ENCODE results near the gene DCTN3. TPM values are rescaled to one million over a fixed set of nuclear protein-coding genes. Genes with fewer than 3 reads are reported as not detected.

Gene DCTN3
- total and polyA plus RNA-seq, 2 experiments from 2014 or later = 130 to 148 TPM

- no peaks in the 10 kb centered on the region for H3K27me3 ChIP-seq (replicated peaks; ENCODE audit: insufficient read depth)
- no peaks in the 10 kb centered on the region for H4K20me1 ChIP-seq (ENCODE audit: insufficient read depth)
- H3K9me3 ChIP-seq (ENCODE audit: low read depth) = no peaks in the 10 kb centered on the region
- no peaks in the 10 kb centered on the region for H3F3A ChIP-seq (ENCODE audit: insufficient read depth)
- H2AFZ ChIP-seq = no peak overlapping the region
- no peaks in the 10 kb centered on the region for H3K36me3 ChIP-seq (ENCODE audit: low read depth)
- no peaks in the 10 kb centered on the region for H3K79me2 ChIP-seq (ENCODE audit: insufficient read depth)
- H3K9ac ChIP-seq = no peak overlapping the region
- no peak overlapping the region for H3K4me2 ChIP-seq (ENCODE audit: unreplicated experiment)
- in situ Hi-C loops (cut with MboI) = no loop called here
- WGBS, 2 experiments (ENCODE audit: low coverage in 1 of 2, low lambda C conversion rate in 2 of 2, missing lambda C conversion rate in 2 of 2) = 84 to 87% methylated on average over 14 of the region's 14 CpGs
- H3K27ac ChIP-seq = no peak overlapping the region
- no peaks in the 10 kb centered on the region for H3K9me2 ChIP-seq (ENCODE audit: insufficient read depth)
- H3K4me3 ChIP-seq = no peak overlapping the region
- no peak for DNase-seq
- TF ChIP-seq EZH2phosphoT487 (IDR thresholded peaks at IDR 0.05; ENCODE audit: insufficient read depth, low read depth) (no peak), EZH2 (IDR thresholded peaks at IDR 0.05; ENCODE audit: insufficient read depth, poor library complexity, severe bottlenecking) (no peak)
- peaks cover 17% of the 10 kb centered on the region for H3K4me1 ChIP-seq (ENCODE audit: insufficient read depth)
Observed at GRCh38 chr9:34658461-34658860, 38.2 kb upstream of the DCTN3 start.

- Histone ChIP-seq H3K9me2 (ENCODE audit: insufficient read depth) (no peaks in the 10 kb centered on the region), H2AFZ (no peak overlapping the region), H4K20me1 (ENCODE audit: insufficient read depth) (no peaks in the 10 kb centered on the region), H3K27ac (no peak overlapping the region), H3K4me1 (ENCODE audit: insufficient read depth) (peaks cover 31% of the 10 kb centered on the region), H3K9ac (no peak overlapping the region), H3F3A (ENCODE audit: insufficient read depth) (peaks cover 9% of the 10 kb centered on the region; the same call in 1 of the 2 replicates), H3K27me3 (replicated peaks; ENCODE audit: insufficient read depth) (no peaks in the 10 kb centered on the region), H3K36me3 (ENCODE audit: low read depth) (no peaks in the 10 kb centered on the region), H3K79me2 (ENCODE audit: insufficient read depth) (no peaks in the 10 kb centered on the region), H3K4me3 (no peak overlapping the region), H3K9me3 (ENCODE audit: low read depth) (no peaks in the 10 kb centered on the region), H3K4me2 (ENCODE audit: unreplicated experiment) (no peak overlapping the region)
- TF ChIP-seq EZH2 (IDR thresholded peaks at IDR 0.05; ENCODE audit: insufficient read depth, poor library complexity, severe bottlenecking) (no peak), EZH2phosphoT487 (IDR thresholded peaks at IDR 0.05; ENCODE audit: insufficient read depth, low read depth) (no peak)
- in situ Hi-C loops (cut with MboI) = no loop called here
- no peak for DNase-seq
- 81 to 82% methylated on average over 5 of the region's 5 CpGs for WGBS, 2 experiments (ENCODE audit: low coverage in 1 of 2, low lambda C conversion rate in 2 of 2, missing lambda C conversion rate in 2 of 2)
Observed at GRCh38 chr9:34656992-34657391, 36.7 kb upstream of the DCTN3 start.

DNA sequence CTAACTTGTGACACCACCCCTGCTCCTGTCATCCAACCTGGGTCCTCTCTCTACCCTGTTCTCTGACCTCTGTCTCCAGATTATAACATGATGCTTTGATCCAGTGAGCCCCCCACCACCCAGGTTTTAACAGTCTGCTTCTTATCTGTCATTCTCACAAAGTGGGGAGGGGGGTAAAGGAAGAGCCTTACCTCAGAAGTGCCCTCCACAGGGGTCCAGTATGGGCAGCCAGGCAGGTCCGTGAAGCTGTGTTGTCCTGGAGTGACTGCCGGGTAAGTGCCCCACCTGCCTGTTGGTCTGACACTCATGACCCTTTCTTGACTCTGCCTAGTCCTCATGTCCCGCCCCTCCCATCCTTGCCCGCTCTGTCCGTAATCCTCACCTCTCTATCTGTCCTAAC, 35.1 kb upstream of the DCTN3 start:
- TF ChIP-seq EZH2 (IDR thresholded peaks at IDR 0.05; ENCODE audit: insufficient read depth, poor library complexity, severe bottlenecking) (no peak), EZH2phosphoT487 (IDR thresholded peaks at IDR 0.05; ENCODE audit: insufficient read depth, low read depth) (no peak)

GRCh38 chr9:34654323-34655051, 34.2 kb upstream of the DCTN3 start:
- WGBS, 2 experiments (ENCODE audit: low coverage in 1 of 2, low lambda C conversion rate in 2 of 2, missing lambda C conversion rate in 2 of 2) = 25 to 28% methylated on average over 10 to 11 of the region's 11 CpGs
- H4K20me1 ChIP-seq (ENCODE audit: insufficient read depth) = no peaks in the 10 kb centered on the region

More for the DNA sequence above, 35.1 kb upstream of the DCTN3 start:
- H3K27me3 ChIP-seq (replicated peaks; ENCODE audit: insufficient read depth) = no peaks in the 10 kb centered on the region
- no peaks in the 10 kb centered on the region for H3K9me3 ChIP-seq (ENCODE audit: low read depth)
- peaks cover 40% of the 10 kb centered on the region for H3K4me1 ChIP-seq (ENCODE audit: insufficient read depth)
- no peak overlapping the region for H3K4me2 ChIP-seq (ENCODE audit: unreplicated experiment)
- no peak for DNase-seq
- H3F3A ChIP-seq (ENCODE audit: insufficient read depth) = peaks cover 16% of the 10 kb centered on the region; the same call in 1 of the 2 replicates
- no peak overlapping the region for H3K9ac ChIP-seq
- H3K27ac ChIP-seq = no peak overlapping the region
- H3K36me3 ChIP-seq (ENCODE audit: low read depth) = no peaks in the 10 kb centered on the region
- no peaks in the 10 kb centered on the region for H3K79me2 ChIP-seq (ENCODE audit: insufficient read depth)
- WGBS, 2 experiments (ENCODE audit: low coverage in 1 of 2, low lambda C conversion rate in 2 of 2, missing lambda C conversion rate in 2 of 2) = 61 to 81% methylated on average over 4 to 5 of the region's 5 CpGs
- H4K20me1 ChIP-seq (ENCODE audit: insufficient read depth) = no peaks in the 10 kb centered on the region
- no peak overlapping the region for H2AFZ ChIP-seq
- H3K4me3 ChIP-seq = no peak overlapping the region
- no peaks in the 10 kb centered on the region for H3K9me2 ChIP-seq (ENCODE audit: insufficient read depth)
- in situ Hi-C loops (cut with MboI) = no loop called here

More at GRCh38 chr9:34654323-34655051, 34.2 kb upstream of the DCTN3 start:
- Histone ChIP-seq H3K4me1 (ENCODE audit: insufficient read depth) (peaks cover 40% of the 10 kb centered on the region), H3K4me2 (ENCODE audit: unreplicated experiment) (peak overlapping the region; percentile 92), H3K9me3 (ENCODE audit: low read depth) (no peaks in the 10 kb centered on the region), H3K9ac (peak overlapping the region; percentile 68), H3K27ac (peak overlapping the region; percentile 82), H3K27me3 (replicated peaks; ENCODE audit: insufficient read depth) (no peaks in the 10 kb centered on the region), H3K79me2 (ENCODE audit: insufficient read depth) (no peaks in the 10 kb centered on the region), H3K36me3 (ENCODE audit: low read depth) (no peaks in the 10 kb centered on the region), H3F3A (ENCODE audit: insufficient read depth) (peaks cover 18% of the 10 kb centered on the region; the same call in 1 of the 2 replicates), H3K4me3 (no peak overlapping the region), H2AFZ (peak overlapping the region; percentile 74; the same call in 1 of the 2 replicates), H3K9me2 (ENCODE audit: insufficient read depth) (no peaks in the 10 kb centered on the region)
- in situ Hi-C loops (cut with MboI) = no loop called here
- peak; percentile 79 for DNase-seq
- no peak for TF ChIP-seq EZH2phosphoT487 (IDR thresholded peaks at IDR 0.05; ENCODE audit: insufficient read depth, low read depth)
- TF ChIP-seq EZH2 (IDR thresholded peaks at IDR 0.05; ENCODE audit: insufficient read depth, poor library complexity, severe bottlenecking) = no peak

Measured in GM23248 (cell line).